Measurements from ENCODE around the gene SF3A1.
A peak's percentile ranks its signal among the peaks of the same experiment; 100 is the strongest.

GRCh38 chr22:30291058-30291892 is 65.4 kb downstream of the SF3A1 start:
- TF ChIP-seq ZFP62 (CRISPR knock-in tag; IDR thresholded peaks at IDR 0.05): no peak
- no peak for TF ChIP-seq CREBL2 (CRISPR knock-in tag; IDR thresholded peaks at IDR 0.05; ENCODE audit: borderline replicate concordance)
- no peak for TF ChIP-seq KAT8 (CRISPR knock-in tag; IDR thresholded peaks at IDR 0.05)
- TF ChIP-seq GABPB1 (CRISPR knock-in tag; IDR thresholded peaks at IDR 0.05): no peak
- TF ChIP-seq ATF7 (IDR thresholded peaks at IDR 0.05): no peak
- TF ChIP-seq ATF7 (CRISPR knock-in tag; IDR thresholded peaks at IDR 0.05): no peak
- TF ChIP-seq, protein P1, sequence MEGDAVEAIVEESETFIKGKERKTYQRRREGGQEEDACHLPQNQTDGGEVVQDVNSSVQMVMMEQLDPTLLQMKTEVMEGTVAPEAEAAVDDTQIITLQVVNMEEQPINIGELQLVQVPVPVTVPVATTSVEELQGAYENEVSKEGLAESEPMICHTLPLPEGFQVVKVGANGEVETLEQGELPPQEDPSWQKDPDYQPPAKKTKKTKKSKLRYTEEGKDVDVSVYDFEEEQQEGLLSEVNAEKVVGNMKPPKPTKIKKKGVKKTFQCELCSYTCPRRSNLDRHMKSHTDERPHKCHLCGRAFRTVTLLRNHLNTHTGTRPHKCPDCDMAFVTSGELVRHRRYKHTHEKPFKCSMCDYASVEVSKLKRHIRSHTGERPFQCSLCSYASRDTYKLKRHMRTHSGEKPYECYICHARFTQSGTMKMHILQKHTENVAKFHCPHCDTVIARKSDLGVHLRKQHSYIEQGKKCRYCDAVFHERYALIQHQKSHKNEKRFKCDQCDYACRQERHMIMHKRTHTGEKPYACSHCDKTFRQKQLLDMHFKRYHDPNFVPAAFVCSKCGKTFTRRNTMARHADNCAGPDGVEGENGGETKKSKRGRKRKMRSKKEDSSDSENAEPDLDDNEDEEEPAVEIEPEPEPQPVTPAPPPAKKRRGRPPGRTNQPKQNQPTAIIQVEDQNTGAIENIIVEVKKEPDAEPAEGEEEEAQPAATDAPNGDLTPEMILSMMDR (CRISPR knock-in tag; IDR thresholded peaks at IDR 0.05): 0 out of 2 replicates have a peak, but pooled peaks have one; percentile 11
- TF ChIP-seq CHD2 (IDR thresholded peaks at IDR 0.05; ENCODE audit: low read depth, low read length): no peak
